H9 (cell line): ENCODE data around the gene ZNF28. TPM values are rescaled to one million over a fixed set of nuclear protein-coding genes. Genes with fewer than 3 reads are reported as not detected.

ENCODE experiments used
- DNase-seq: peaks from one replicate; pipeline ENCODE4 v3.0.0-alpha.2; 2017
- H2AFZ ChIP-seq: one replicate; pipeline ENCODE4 v1.6.1; 2013; ENCODE audit warnings: mild to moderate bottlenecking, low read length, control low read depth, moderate library complexity
- H2AK5ac ChIP-seq: 2 replicates; pipeline ENCODE4 v1.6.1; 2013; ENCODE audit warnings: low read length, control low read depth, mixed read lengths; ENCODE audit not compliant: insufficient read length
- H2BK120ac ChIP-seq: one replicate; pipeline ENCODE4 v1.6.1; 2013; ENCODE audit warnings: low read depth, mild to moderate bottlenecking, low read length, control low read depth, inconsistent platforms; ENCODE audit not compliant: poor library complexity, severe bottlenecking
- H2BK12ac ChIP-seq: 2 replicates; pipeline ENCODE4 v1.6.1; 2013; ENCODE audit warnings: low read length, control low read depth, mixed read lengths, low read depth; ENCODE audit not compliant: insufficient read length
- H2BK15ac ChIP-seq: 2 replicates; pipeline ENCODE4 v1.6.1; 2013; ENCODE audit warnings: low read depth, low read length, control low read depth
- H2BK20ac ChIP-seq: one replicate; pipeline ENCODE4 v1.6.1; 2013; ENCODE audit warnings: low read depth, mild to moderate bottlenecking, low read length, control low read depth, inconsistent platforms; ENCODE audit not compliant: poor library complexity, severe bottlenecking
- H2BK5ac ChIP-seq: 2 replicates; pipeline ENCODE4 v1.6.1; 2013; ENCODE audit warnings: low read length, control low read depth, mixed read lengths; ENCODE audit not compliant: insufficient read length
- H3K14ac ChIP-seq: 2 replicates; pipeline ENCODE4 v1.6.1; 2013; ENCODE audit warnings: low read length, control low read depth; ENCODE audit not compliant: insufficient read depth
- H3K18ac ChIP-seq: 2 replicates; pipeline ENCODE4 v1.6.1; 2013; ENCODE audit warnings: low read depth, mild to moderate bottlenecking, mixed read lengths, low read length, control low read depth; ENCODE audit not compliant: insufficient read length
- H3K23ac ChIP-seq: 2 replicates; pipeline ENCODE4 v1.6.1; 2013; ENCODE audit warnings: low read length, control low read depth, mixed read lengths, low read depth; ENCODE audit not compliant: insufficient read length
- H3K23me2 ChIP-seq: 2 replicates; pipeline ENCODE4 v1.6.1; 2013; ENCODE audit warnings: low read depth, mild to moderate bottlenecking, mixed read lengths, low read length, control low read depth; ENCODE audit not compliant: insufficient read length, poor library complexity, severe bottlenecking
- H3K27ac ChIP-seq: 2 replicates; pipeline ENCODE4 v1.5.1; 2013; ENCODE audit warnings: low read length, control low read depth, mixed read lengths, low read depth; ENCODE audit not compliant: insufficient read length
- H3K27me3 ChIP-seq: 2 replicates; pipeline ENCODE4 v1.6.1; 2013; ENCODE audit warnings: low read length, control low read depth, inconsistent platforms; ENCODE audit not compliant: insufficient read depth
- H3K4ac ChIP-seq: 2 replicates; pipeline ENCODE4 v1.6.1; 2013; ENCODE audit warnings: low read depth, mild to moderate bottlenecking, control low read depth, inconsistent platforms, low read length, moderate library complexity
- H3K4me1 ChIP-seq: 2 replicates; pipeline ENCODE4 v1.6.1; 2013; ENCODE audit warnings: low read length, control low read depth, inconsistent platforms; ENCODE audit not compliant: insufficient read depth
- H3K4me2 ChIP-seq: 2 replicates; pipeline ENCODE4 v1.6.1; 2013; ENCODE audit warnings: low read length, control low read depth, mixed read lengths; ENCODE audit not compliant: insufficient read length, insufficient read depth
- H3K56ac ChIP-seq: 2 replicates; pipeline ENCODE4 v1.6.1; 2013; ENCODE audit warnings: low read depth, mild to moderate bottlenecking, mixed read lengths, low read length, control low read depth; ENCODE audit not compliant: insufficient read length
- H3K79me1 ChIP-seq: 2 replicates; pipeline ENCODE4 v1.6.1; 2013; ENCODE audit warnings: low read depth, mild to moderate bottlenecking, moderate library complexity, low read length, control low read depth, inconsistent platforms; ENCODE audit not compliant: insufficient read depth, poor library complexity, severe bottlenecking
- H3K79me2 ChIP-seq: 2 replicates; pipeline ENCODE4 v1.6.1; 2013; ENCODE audit warnings: low read length, control low read depth, inconsistent platforms; ENCODE audit not compliant: insufficient read depth
- H3K9ac ChIP-seq: 2 replicates; pipeline ENCODE4 v1.6.1; 2013; ENCODE audit warnings: low read length, control low read depth, mixed read lengths; ENCODE audit not compliant: insufficient read length; ENCODE audit errors: extremely low read depth
- H3K9me3 ChIP-seq: one replicate; pipeline ENCODE4 v1.6.1; 2013; ENCODE audit warnings: low read depth, low read length, inconsistent platforms; ENCODE audit not compliant: control insufficient read depth
- H3T11ph ChIP-seq: one replicate; pipeline ENCODE4 v1.6.1; 2013; ENCODE audit warnings: mild to moderate bottlenecking, low read length, control low read depth, inconsistent platforms
- H4K20me1 ChIP-seq: one replicate; pipeline ENCODE4 v1.6.1; 2013; ENCODE audit not compliant: control insufficient read depth, insufficient read length, insufficient read depth
- H4K5ac ChIP-seq: 2 replicates; pipeline ENCODE4 v1.6.1; 2013; ENCODE audit warnings: low read depth, mild to moderate bottlenecking, mixed read lengths, low read length, control low read depth; ENCODE audit not compliant: insufficient read length
- H4K8ac ChIP-seq: replicated peaks from 2 replicates; pipeline ENCODE4 v1.6.1; 2013; ENCODE audit warnings: low read length, control low read depth, mixed read lengths, low read depth; ENCODE audit not compliant: insufficient read length
- H4K91ac ChIP-seq: 2 replicates; pipeline ENCODE4 v1.6.1; 2013; ENCODE audit warnings: low read depth, mild to moderate bottlenecking, moderate library complexity, mixed read lengths, low read length, control low read depth; ENCODE audit not compliant: insufficient read length
- H3K27ac Mint-ChIP-seq, 3 experiments: 2 replicates in 2 of 3; 3 replicates in 1 of 3; pipeline ENCODE4 v1.8.0; 2020 to 2021; ENCODE audit warnings: mixed read lengths in 3 of 3, mild to moderate bottlenecking in 1 of 3, moderate library complexity in 1 of 3
- H3K27me3 Mint-ChIP-seq: 2 replicates; pipeline ENCODE4 v1.8.0; 2021; ENCODE audit warnings: low read depth, mild to moderate bottlenecking, moderate library complexity, mixed read lengths
- H3K36me3 Mint-ChIP-seq, 3 experiments: 2 replicates in 2 of 3; 3 replicates in 1 of 3; pipeline ENCODE4 v1.8.0; 2020 to 2021; ENCODE audit warnings: low read depth in 3 of 3, mixed read lengths in 3 of 3; ENCODE audit not compliant: insufficient read depth in 1 of 3
- H3K4me1 Mint-ChIP-seq, 2 experiments: 2 replicates each; pipeline ENCODE4 v1.8.0; 2020; ENCODE audit warnings: mixed read lengths in 2 of 2
- H3K4me3 Mint-ChIP-seq, 2 experiments: 2 replicates in 1 of 2; 3 replicates in 1 of 2; pipeline ENCODE4 v1.8.0; 2020 to 2021; ENCODE audit warnings: mild to moderate bottlenecking in 2 of 2, mixed read lengths in 2 of 2, moderate library complexity in 1 of 2
- H3K9me3 Mint-ChIP-seq, 2 experiments: 2 replicates in 1 of 2; 3 replicates in 1 of 2; pipeline ENCODE4 v1.8.0; 2020; ENCODE audit warnings: mild to moderate bottlenecking in 2 of 2, mixed read lengths in 2 of 2, moderate library complexity in 1 of 2
- CTCF ChIP-seq: fragments of 200-600 bp; sonication (generic); conservative IDR thresholded peaks from 3 replicates; pipeline ENCODE4 v1.8.0; 2021; ENCODE audit warnings: antibody characterized with exemption, mild to moderate bottlenecking
- WGBS: extraction: QIAGEN DNeasy Blood & Tissue Kit; methylation state at CpG from one replicate; pipeline ENCODE4 v1.1.7; 2013; ENCODE audit warnings: missing lambda C conversion rate, low lambda C conversion rate, mixed read lengths; ENCODE audit not compliant: insufficient read length; ENCODE audit errors: extremely low coverage; 5-methylcytosine and 5-hydroxymethylcytosine counted together
- total RNA-seq: library from RNA; stranded (reverse); gene quantifications from 2 replicates; pipeline ENCODE4 v1.2.1, GENCODE V29; 2021

ZNF28 gene
- total RNA-seq, 1 experiment from 2014 or later, result 31.3 TPM

GRCh38 chr19:52749780-52750179 lies 71.7 kb downstream of the ZNF28 start:
- no CpG with 5 or more reads among the region's 4 CpGs for WGBS
- H3K4me3 Mint-ChIP-seq, result no peak overlapping the region

More at GRCh38 chr19:52749780-52750179, 71.7 kb downstream of the ZNF28 start:
- Histone ChIP-seq H2BK12ac (no peak overlapping the region), H3K4ac (no peak overlapping the region), H3K27me3 (no peaks in the 10 kb centered on the region), H3K18ac (no peak overlapping the region), H3K27ac (no peak overlapping the region), H2BK20ac (no peak overlapping the region), H3K9ac (no peak overlapping the region), H3K4me2 (no peak overlapping the region), H3K23ac (no peak overlapping the region), H2AK5ac (no peak overlapping the region), H2BK15ac (no peak overlapping the region), H3K14ac (no peak overlapping the region), H3K79me2 (no peaks in the 10 kb centered on the region), H4K5ac (no peak overlapping the region), H2AFZ (no peak overlapping the region), H3T11ph (no peak overlapping the region), H3K9me3 (no peaks in the 10 kb centered on the region), H3K23me2 (peaks cover 3% of the 10 kb centered on the region), H4K91ac (no peak overlapping the region), H4K8ac (no peak overlapping the region), H2BK120ac (no peak overlapping the region), H3K4me1 (no peaks in the 10 kb centered on the region), H4K20me1 (no peaks in the 10 kb centered on the region), H3K79me1 (no peaks in the 10 kb centered on the region), H3K56ac (no peak overlapping the region), H2BK5ac (no peak overlapping the region)
- H3K27me3 Mint-ChIP-seq, result peaks cover 6% of the 10 kb centered on the region; the same call in 1 of the 2 replicates
- H3K27ac Mint-ChIP-seq, result no peak overlapping the region
- peaks cover 3 to 4% of the 10 kb centered on the region in 2 experiments; a peak in 2 of 5 replicates for H3K9me3 Mint-ChIP-seq
- peaks cover 0 to 5% (median 2%) of the 10 kb centered on the region in 3 experiments; a peak in 3 of 7 replicates for H3K36me3 Mint-ChIP-seq
- no peak for DNase-seq
- H3K4me1 Mint-ChIP-seq, result peaks cover 0 to 12% of the 10 kb centered on the region in 2 experiments
- no peak for TF ChIP-seq CTCF
